ENCODE measurements around the gene NT5E.

DNA sequence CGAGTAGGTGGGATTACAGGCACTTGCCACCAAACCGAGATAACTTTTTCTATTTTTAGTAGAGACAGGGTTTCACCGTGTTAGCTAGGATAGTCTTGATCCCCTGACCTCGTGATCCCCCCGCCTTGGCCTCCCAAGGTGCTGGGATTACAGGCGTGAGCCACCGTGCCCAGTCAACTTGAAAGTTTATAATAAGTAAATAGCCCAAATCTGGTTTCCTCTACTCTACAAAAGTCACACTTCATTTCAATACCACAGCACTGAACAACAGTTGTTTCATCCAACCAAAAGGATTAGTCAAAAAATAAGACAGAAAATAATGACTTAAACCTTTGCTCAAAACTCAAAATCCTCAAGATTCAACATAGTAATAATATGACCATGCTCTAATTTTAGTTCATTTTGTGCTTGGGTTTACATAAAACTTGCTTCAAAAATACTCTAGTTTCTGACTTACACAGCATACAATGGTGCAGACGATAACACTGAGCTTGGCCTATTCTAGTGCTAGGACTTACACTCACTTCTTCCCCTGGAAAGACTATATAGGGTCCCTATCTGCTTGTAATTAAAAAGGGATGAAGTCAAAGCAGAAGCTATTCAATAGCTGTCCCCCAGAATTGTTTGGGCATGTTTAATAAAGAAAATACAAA is 56.7 kb downstream of the NT5E start:
- TF ChIP-seq RFX5 (IDR thresholded peaks at IDR 0.05; ENCODE audit: low read length) (no peak), SIN3A (IDR thresholded peaks at IDR 0.05; ENCODE audit: borderline replicate concordance, low read depth, low read length) (no peak), TAF1 (IDR thresholded peaks at IDR 0.05; ENCODE audit: borderline replicate concordance, low read depth, low read length) (no peak), EP300 (IDR thresholded peaks at IDR 0.05; ENCODE audit: borderline replicate concordance in 1 of 2, low read depth in 1 of 2, low read length in 1 of 2) (no peak), RAD21 (IDR thresholded peaks at IDR 0.05; ENCODE audit: low read length) (no peak)
- TF ChIP-seq, protein P1, sequence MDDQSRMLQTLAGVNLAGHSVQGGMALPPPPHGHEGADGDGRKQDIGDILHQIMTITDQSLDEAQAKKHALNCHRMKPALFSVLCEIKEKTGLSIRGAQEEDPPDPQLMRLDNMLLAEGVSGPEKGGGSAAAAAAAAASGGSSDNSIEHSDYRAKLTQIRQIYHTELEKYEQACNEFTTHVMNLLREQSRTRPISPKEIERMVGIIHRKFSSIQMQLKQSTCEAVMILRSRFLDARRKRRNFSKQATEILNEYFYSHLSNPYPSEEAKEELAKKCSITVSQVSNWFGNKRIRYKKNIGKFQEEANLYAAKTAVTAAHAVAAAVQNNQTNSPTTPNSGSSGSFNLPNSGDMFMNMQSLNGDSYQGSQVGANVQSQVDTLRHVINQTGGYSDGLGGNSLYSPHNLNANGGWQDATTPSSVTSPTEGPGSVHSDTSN (IDR thresholded peaks at IDR 0.05): no peak
- TF ChIP-seq, protein P2, sequence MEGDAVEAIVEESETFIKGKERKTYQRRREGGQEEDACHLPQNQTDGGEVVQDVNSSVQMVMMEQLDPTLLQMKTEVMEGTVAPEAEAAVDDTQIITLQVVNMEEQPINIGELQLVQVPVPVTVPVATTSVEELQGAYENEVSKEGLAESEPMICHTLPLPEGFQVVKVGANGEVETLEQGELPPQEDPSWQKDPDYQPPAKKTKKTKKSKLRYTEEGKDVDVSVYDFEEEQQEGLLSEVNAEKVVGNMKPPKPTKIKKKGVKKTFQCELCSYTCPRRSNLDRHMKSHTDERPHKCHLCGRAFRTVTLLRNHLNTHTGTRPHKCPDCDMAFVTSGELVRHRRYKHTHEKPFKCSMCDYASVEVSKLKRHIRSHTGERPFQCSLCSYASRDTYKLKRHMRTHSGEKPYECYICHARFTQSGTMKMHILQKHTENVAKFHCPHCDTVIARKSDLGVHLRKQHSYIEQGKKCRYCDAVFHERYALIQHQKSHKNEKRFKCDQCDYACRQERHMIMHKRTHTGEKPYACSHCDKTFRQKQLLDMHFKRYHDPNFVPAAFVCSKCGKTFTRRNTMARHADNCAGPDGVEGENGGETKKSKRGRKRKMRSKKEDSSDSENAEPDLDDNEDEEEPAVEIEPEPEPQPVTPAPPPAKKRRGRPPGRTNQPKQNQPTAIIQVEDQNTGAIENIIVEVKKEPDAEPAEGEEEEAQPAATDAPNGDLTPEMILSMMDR (IDR thresholded peaks at IDR 0.05): no peak
- TF ChIP-seq, protein P3, sequence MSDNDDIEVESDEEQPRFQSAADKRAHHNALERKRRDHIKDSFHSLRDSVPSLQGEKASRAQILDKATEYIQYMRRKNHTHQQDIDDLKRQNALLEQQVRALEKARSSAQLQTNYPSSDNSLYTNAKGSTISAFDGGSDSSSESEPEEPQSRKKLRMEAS (IDR thresholded peaks at IDR 0.05; ENCODE audit: low read depth): no peak
